Neural cell (in vitro differentiated cells): ENCODE measurements around the gene SULF2.

Experiments used
- CTCF ChIP-seq: fragments of 450-650 bp; IDR thresholded peaks from 2 replicates; pipeline ENCODE4 v1.5.1; 2014; ENCODE audit warnings: antibody characterized with exemption, mild to moderate bottlenecking, moderate library complexity; ENCODE audit not compliant: poor library complexity, severe bottlenecking
- EZH2 ChIP-seq: fragments of 200-600, 300-800 bp; shearing (Covaris generic), sonication (generic); IDR thresholded peaks from 2 replicates; pipeline ENCODE4 v1.6.1; 2014; ENCODE audit warnings: antibody characterized with exemption, low read length, borderline replicate concordance, mild to moderate bottlenecking; ENCODE audit not compliant: insufficient read depth, poor library complexity, severe bottlenecking
- POLR2AphosphoS5 ChIP-seq: IDR thresholded peaks from 2 replicates; pipeline ENCODE4 v1.6.1; 2012
- RAD21 ChIP-seq: fragments of 450-650 bp; conservative IDR thresholded peaks from 2 replicates; pipeline ENCODE4 v1.6.1; 2014; ENCODE audit warnings: antibody characterized with exemption, mild to moderate bottlenecking, moderate library complexity

DNA sequence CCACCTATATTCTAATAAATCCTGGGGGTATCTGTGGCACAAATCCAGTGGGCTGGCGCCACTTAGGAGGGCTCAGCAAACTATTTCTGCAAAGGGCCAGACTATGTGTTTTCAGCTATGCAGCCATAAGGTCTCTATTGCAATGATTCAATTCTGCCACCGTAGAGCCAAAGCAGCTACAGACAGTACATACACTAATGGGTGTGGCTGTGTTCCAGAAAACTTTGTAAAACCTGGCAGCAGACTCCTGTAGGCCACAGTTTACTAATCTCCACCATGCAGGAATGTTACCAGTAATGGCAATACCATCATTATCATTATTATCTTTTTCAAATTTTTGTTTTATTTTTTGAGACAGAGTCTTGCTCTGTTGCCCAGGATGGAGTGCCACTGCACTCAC is 65.7 kb downstream of the SULF2 start:
- TF ChIP-seq CTCF = no peak
- TF ChIP-seq RAD21 = no peak
- TF ChIP-seq POLR2AphosphoS5 = no peak
- TF ChIP-seq EZH2 = no peak
